Stimulated activated CD8-positive, alpha-beta memory T cell treated with anti-CD3 and anti-CD28 coated beads, Interleukin-2, amount 100 ng/mL, for 48 hours (primary cell): ENCODE results near the gene KRTAP12-4.
"Not testable (repeated sequence)": the region's sequence is repeated elsewhere in the genome, so short reads cannot be mapped to it uniquely, and the experiment has no call there.

ENCODE experiments used
- DNase-seq, 2 donors: peaks; one replicate each; pipeline ENCODE4 v3.0.0-alpha.2; 2020; ENCODE audit warnings: low read depth in 2 of 2

KRTAP12-4 gene

DNA sequence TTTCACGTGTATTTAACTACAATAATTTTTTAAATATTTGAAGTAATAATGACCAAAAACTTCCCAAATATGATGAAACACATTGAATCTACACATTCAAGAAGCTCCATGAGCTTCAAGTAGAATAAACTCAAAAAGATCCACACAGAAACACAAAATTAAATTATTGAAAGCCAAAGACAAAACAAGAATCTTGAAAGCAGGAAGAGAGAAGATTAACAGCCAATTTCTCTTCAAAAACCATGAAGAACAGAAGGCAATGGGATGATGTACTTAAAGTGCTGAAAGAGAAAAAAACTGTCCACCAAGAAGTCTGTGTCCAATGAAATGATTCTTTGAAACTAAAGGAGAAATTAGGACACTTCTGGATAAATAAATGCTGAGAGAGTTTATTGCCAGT is 22.4 kb downstream of the KRTAP12-4 start:
- no peak for DNase-seq

DNA sequence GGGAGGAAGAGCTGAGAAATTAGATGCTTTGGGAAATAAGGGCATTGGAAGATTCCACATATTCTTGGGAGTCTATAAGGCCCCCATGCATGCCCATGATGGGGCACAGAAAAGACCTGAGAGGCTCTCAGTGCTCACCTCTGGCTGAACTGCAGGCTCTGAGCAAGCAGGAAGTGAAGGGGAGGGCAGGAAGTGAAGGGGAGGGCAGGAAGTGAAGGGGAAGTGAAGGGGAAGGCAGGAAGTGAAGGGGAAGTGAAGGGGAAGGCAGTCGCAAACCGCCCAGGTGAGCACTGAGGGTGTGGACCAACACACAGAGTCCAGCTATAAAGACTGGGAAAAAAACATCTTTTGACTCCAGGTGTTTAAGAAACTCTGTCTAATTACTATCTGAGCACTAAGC is 24.0 kb downstream of the KRTAP12-4 start:
- no peak for DNase-seq

DNA sequence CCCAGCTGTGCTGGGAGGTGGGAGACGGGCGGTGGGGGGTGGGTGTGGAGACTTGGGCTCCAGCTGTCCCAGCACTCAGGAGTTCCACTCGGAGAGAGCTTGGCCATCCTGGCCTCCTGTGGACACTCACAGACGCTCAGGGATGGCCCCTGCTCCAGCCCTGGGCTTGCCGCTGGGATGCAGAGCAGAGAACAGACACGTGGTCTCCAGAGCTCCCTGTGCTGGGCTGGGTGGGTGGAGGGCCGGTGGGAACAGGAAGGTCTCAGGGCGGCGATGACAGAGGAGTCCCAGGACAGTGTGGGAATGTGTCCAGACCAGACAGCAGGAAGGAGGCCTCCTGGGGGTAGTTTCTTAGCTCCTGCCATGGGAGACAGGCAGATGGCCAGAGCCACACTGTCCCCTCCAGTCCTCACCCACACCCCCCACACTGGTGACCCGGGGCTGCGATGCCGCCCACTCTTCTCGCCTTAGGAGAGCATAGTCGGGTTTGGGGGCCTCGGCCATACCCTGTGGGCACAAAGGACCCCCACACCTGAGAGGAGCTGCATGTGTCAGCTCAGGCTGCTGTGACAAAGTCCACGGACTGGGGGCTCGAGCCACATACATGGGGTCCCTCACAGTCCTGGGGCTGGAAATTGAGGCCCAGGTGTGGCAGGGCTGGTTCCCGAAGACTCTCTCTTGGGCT is 25.6 kb downstream of the KRTAP12-4 start:
- no peak for DNase-seq

DNA sequence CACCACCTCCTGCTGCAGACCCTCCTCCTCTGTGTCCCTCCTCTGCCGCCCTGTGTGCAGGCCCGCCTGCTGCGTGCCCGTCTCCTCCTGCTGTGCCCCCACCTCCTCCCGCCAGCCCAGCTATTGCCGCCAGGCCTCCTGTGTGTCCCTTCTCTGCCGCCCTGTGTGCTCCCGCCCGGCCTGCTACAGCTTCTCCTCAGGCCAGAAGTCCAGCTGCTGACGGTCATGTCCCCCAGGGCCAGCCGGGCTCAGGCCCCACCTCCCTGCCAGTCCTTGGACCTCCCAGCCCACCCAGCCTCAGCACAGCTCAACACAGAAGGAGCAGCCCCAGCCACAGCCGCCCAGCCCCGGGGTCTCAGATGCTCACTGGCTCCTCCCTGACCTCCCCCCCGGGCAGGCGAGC is 26.6 kb downstream of the KRTAP12-4 start:
- DNase-seq, result not testable (repeated sequence)

DNA sequence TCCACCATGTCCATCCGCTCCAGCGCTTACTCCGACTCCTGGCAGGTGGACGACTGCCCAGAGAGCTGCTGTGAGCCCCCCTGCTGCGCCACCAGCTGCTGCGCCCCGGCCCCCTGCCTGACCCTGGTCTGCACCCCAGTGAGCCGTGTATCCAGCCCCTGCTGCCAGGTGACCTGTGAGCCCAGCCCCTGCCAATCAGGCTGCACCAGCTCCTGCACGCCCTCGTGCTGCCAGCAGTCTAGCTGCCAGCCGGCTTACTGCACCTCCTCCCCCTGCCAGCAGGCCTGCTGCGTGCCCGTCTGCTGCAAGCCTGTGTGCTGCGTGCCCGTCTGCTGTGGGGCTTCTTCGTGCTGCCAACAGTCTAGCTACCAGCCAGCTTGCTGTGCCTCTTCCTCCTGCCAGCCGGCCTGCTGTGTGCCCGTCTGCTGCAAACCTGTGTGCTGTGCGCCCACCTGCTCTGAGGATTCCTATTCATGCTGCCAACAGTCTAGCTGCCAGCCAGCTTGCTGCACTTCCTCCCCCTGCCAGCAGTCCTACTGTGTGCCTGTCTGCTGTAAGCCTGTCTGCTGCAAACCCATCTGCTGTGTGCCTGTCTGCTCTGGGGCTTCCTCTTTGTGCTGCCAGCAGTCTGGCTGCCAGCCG is 27.2 kb downstream of the KRTAP12-4 start:
- not testable (repeated sequence) for DNase-seq

DNA sequence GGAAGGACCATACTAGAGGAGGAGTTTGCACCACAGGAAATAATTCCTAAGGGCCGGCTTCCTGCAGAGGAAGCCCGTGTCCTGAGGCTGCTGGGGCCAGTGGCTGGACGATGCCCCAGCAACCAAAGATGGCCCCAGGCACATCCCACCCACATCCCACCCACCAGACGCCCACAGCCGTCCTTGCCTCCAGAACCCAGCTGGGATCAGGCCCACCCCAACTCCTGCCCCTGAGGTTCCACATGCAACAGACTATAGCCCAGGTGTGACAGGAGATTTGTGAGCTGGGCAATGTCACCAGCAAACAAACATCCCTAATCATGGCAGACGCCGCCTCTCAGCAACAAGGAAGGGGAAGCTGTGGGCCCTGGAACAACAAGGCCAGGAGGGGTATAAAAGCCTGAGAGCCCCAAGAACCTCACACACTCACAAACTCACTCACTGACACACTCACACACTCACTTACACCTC is 27.8 kb downstream of the KRTAP12-4 start, which contains the start of gene KRTAP10-9:
TSS of gene KRTAP10-9 (plus strand) at position 421 of the 471 bp plus-strand sequence. CDS start 79 bp downstream, outside the sequence.
- no peak for DNase-seq

DNA sequence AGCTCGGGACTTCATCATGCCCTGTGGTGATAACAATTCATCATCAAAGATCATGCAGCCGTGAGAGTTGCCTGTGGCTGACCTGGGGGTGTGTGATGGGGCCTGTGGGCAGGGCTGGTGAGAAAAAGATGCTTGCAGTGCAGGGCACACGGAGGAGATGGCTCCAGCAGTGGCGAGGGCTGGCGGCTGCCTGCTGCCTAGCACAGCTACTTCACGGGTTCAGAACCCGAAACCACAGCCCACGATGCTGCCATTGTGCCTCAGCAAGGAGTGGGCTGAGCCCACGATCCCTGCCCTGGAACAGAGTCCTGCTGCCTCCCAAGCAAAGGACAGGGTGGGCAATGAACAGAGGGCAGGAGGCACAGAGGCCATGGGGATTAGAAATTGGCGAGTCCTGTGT is 28.2 kb downstream of the KRTAP12-4 start:
- DNase-seq, result no peak

DNA sequence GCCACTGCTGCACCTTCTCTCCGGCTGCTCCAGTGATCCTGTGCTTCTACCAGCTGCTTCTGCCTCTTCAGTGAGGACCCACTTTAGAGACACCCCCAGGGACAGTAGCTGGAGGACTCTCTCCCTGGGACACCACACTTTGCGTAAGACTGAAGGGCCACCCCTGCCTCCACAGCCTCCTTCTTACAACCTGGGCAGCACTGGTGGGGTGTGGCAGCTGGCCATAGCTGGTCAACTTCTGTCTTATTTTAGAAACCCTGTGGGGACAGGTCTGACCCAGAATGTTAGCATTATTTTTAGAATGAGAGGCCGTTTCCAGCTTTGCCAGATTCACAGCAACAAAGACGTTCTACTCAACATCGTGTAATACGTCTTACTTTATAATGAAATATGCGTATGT is 28.7 kb downstream of the KRTAP12-4 start:
- no peak for DNase-seq

DNA sequence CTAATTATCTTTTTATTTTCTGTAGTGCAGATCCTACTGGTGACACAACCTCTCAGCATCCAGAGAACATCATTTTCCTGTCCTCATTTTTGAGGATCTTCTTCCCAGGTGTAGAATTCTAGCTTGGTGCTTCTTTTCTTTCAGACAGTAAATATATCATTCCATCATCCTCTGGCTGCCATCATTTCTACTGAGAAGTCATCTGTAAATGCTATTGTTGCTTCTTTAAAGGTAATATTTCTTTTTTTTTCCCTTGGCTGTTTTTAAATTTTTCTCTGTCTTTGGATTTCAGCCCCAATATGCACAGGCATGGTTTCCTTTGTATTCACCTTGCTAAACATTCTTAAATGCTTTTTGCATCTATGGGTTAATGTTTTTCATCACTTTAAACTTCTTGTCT is 30.9 kb downstream of the KRTAP12-4 start:
- no peak for DNase-seq

DNA sequence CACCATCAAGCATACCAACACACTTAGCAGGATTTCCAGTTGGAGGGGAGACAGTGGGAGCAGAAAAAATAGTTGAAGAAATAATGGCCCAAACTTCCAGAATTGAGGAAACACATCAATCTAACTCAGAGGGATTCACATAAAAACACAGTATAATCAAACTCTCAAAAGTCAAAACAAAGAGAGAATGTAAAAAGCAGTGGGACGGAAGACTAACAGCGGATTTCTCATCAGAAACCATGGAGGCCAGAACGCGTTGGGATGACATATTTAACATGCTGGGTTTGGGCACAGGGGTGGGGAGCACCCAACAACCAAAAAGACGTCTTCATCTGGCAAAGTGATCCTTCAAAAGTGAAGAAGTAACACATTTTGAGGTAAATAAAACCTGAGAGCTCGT is 34.6 kb downstream of the KRTAP12-4 start:
- no peak for DNase-seq

DNA sequence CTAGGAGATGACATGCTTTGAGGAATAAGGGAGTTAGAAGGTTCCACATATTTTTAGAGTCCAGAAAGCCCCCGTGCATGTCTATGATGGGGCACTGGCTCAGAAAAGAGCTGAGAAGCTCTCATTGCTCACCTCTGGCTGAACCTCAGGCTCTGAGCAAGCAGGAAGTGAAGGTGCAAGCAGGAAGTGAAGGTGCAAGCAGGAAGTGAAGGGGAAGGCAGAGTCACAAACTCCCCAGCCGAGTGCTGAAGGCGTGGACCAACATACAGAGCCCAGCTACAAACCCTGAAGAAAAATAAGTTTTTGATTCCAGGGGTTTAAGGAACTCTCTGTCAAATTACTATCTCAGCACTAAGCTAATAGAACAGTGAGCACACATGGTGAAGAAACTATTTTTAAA is 35.5 kb downstream of the KRTAP12-4 start:
- peak in 1 of 2 donors; percentile 13 for DNase-seq

DNA sequence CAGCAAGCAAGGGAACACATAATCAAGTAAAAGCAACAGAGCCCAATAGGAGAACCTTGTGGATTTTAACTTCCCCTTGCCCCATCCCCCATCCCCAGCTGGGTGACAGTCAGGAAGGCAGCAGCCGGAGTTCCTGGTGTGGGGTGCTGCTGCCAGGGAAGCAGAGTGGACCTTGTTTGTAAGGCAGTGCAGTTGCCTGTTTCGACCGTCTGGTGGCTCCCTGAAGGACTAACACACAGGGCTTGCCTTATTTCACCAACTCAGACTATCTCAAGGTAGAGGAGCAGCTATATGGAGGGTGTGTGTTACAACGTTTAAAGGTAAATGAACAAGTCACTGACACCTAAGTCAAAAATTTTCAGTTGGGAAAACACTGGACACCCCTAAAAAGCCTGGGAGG is 36.0 kb downstream of the KRTAP12-4 start:
- no peak for DNase-seq

DNA sequence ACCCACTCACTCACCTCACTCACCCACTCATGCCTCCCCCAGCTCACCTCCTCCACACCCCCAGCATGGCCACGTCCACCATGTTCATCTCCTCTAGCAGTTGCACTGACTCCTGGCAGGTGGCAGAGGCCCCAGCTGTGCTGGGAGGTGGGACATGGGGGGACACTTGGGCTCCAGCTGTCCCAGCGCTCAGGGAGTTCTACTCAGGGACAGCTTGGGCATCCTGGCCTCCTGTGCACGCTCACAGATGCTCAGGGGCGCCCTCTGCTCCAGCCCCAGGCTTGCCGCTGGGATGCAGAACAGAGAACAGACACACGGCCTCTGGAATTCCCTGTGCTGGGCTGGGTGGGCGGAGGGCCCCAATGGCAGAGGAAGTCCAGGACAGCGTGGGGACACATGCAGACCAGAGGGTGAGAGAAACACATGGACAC is 37.4 kb downstream of the KRTAP12-4 start:
- no peak for DNase-seq

DNA sequence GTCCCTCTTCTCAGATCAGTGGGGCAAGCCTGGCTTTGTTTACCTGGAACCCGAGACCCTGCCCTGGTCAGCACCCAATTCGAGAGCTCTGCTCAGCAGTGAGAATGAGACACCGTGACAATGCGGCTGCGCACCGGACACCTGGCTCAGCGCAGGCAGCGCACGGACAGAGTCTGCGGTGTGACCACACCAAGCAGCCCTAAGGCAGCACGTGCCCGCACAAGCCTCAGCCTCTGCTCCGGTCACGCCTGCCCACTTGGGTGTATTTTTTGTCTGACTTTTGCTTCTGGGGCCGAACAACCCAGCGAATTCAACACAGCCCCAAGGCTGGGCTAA is 37.9 kb downstream of the KRTAP12-4 start:
- no peak for DNase-seq

DNA sequence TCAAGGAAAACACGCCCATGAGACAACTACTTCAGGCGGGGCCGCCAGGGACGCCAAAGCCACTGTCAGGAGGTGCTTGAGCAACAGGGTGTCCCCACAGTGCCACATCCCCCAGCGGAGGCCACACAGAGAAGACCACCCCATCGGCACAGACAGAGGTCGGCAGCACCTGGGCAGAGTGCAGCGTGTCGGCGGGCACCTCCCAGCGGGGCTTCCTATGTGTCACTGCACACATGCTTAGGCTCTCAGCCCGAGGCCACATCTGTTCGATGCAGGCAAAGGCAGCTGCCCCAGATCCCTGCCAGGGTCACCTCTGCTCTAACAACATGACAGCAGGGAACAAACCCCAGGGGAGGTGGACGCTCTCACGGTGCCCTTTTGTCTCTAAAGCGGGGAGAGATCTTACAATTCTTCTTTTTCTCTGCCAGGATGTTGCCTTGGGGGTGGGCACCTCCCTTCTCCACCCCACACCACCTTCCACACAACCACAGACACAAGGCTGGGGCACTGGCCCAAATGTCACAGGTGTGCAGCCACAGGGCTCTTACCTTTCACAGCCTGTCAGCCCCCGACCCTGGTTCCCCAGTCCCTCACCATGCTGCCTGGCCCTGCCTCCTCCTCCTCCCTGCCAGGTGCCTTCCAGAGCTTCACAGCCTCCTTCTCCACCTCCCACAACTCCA is 38.4 kb downstream of the KRTAP12-4 start:
- no peak for DNase-seq

DNA sequence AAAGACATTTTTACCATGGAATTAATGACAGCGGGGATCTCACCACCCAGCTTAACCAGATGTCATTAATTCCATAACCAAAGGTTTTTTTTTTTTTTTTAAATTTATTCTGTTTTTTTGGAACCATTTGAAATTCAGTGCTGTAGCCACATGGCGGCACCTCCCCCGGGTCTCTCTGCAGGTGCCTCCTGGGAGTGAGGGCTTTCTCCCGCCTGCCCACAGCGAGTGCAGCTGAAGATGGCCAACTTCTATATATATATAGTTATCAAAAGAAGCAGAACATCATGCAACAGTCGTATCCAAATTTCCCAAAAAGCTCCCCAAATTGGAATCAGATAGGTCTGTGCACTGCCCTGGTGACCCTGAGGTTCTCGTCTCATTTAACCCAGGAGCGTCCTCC is 39.0 kb downstream of the KRTAP12-4 start:
- DNase-seq, result no peak

DNA sequence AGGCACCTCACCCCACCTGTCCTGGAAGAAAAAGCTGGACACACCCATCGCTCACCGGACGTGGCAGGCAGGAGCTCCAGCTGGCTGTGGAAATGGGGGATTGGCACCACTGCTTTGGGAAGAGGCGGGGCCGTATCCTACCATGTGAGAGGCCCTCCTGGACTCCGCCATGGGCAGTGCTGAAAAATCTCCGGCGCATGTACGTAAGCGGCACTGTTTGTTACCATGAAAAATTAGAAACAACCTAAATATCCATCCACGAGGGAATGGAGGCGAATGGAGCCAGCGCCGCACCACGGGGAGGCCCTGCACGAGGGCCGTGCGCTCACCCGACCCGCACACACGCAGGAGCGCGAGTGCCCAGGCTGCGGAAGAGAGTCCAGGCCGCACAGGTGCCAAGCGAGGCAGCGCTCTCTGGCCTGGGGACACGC is 39.5 kb downstream of the KRTAP12-4 start:
- DNase-seq, result no peak

DNA sequence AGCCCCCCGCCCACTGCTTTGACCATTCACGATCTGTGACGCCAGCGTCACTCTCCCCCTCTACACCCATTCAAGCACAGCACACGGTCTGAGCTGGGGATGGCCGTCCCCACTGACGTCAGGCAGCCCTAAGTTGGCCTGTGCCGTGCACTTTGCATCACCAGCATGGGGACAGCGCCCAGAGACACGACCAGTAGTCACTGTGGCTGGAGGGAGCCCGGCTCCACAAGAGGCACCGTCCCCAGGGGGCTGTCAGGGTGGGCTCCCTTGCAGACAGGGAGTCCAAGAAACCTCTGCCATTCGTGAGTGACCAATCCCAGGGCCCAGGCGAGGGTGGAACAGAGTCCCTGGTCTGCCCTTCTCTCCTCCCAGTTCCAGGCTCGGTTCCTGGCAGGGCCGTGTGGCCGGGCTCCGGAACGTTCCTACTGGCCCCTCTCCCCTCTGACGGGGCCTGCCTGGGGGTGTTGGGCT is 40.3 kb downstream of the KRTAP12-4 start:
- DNase-seq, result no peak

DNA sequence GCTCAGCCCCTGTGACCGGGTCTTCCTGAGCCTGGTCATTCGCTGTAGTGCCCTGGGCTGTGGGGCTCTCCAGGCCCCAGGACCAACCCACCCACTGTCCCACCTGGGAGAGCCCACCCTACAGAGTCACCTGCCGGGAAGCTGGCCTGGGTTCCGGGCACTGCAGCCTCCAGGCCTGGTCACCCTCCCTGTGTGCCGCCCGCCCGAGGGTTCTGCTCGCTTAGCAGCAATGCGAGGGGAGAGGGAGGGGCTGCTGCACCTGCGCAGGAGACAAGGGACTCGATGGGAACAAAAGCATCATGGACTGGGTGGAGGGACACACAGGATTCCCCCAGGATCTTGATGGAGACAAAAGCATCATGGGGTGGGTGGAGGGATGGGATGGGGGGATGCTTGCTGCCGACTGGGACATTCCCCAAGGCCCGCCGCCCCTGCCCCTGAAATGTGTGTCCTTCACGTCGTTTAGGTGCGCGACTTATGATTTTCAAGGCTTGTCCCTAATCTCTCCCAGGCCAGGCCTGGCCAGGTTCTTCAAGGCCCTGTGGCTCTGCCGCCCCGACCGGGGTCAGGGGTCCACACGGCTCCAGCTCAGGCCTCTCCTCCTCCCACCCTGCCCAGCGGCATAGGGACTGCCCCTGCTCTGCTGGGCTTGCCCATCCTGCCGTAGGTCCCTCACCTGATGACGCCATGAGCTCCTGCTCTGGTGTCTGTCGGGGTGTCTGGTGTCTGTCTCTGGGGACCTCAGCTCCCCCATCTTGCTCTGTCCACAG is 40.9 kb downstream of the KRTAP12-4 start:
- DNase-seq, result no peak

DNA sequence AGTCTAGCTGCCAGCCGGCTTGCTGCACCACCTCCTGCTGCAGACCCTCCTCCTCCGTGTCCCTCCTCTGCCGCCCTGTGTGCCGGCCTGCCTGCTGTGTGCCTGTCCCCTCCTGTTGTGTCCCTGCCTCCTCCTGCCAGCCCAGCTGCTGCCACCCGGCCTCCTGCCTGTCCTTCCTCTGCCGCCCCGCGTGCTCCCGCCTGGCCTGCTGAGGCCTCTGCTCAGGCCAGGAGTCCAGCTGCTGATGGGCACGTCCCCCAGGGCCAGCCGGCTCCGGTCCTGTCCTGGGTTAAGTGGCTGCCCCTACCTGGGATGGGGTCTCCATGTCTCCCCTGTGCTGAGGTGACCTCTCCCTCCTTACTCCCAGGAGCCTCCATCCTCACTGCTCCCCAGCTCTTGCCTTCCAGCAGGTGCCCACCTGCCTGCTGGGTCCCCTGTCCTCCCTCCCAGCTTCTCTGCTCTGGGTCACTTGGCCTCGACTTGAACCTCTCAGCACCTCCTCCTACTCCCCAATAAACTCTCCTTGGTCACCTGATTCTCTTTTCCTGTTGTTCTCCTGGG is 41.7 kb downstream of the KRTAP12-4 start:
- no peak for DNase-seq

DNA sequence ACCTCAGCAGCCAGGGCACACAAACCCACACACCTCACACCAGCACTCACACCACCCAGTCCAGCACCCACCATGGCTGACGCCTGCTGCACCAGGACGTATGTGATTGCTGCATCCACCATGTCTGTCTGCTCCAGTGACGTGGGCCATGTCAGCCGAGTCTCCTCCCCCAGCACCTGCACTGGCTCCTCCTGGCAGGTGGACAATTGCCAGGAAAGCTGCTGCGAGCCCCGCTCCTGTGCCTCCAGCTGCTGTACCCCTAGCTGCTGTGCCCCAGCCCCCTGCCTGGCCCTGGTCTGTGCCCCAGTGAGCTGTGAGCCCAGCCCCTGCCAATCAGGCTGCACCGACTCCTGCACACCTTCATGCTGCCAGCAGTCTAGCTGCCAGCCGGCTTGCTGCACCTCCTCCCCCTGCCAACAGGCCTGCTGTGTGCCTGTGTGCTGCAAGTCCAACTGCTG is 42.4 kb downstream of the KRTAP12-4 start, which contains the start of gene KRTAP10-8:
TSS of gene KRTAP10-8 (plus strand) at position 51 of the 458 bp plus-strand sequence. CDS start at position 73, 22 bp downstream.
- no peak for DNase-seq
